B cell (primary cell): ENCODE measurements around the gene VSTM5.

Experiments used
- EZH2 ChIP-seq: IDR thresholded peaks from 2 replicates; pipeline ENCODE4 v1.6.1; 2012; ENCODE audit warnings: borderline replicate concordance, low read depth, mild to moderate bottlenecking, moderate library complexity, low read length; ENCODE audit not compliant: insufficient read depth, poor library complexity, severe bottlenecking
- TF ChIP-seq, protein P1 (sequence below): fragments of 200-600 bp; IDR thresholded peaks from one replicate; pipeline ENCODE4 v1.8.0; 2022; ENCODE audit warnings: antibody characterized with exemption, mild to moderate bottlenecking

- TF ChIP-seq, protein P1, sequence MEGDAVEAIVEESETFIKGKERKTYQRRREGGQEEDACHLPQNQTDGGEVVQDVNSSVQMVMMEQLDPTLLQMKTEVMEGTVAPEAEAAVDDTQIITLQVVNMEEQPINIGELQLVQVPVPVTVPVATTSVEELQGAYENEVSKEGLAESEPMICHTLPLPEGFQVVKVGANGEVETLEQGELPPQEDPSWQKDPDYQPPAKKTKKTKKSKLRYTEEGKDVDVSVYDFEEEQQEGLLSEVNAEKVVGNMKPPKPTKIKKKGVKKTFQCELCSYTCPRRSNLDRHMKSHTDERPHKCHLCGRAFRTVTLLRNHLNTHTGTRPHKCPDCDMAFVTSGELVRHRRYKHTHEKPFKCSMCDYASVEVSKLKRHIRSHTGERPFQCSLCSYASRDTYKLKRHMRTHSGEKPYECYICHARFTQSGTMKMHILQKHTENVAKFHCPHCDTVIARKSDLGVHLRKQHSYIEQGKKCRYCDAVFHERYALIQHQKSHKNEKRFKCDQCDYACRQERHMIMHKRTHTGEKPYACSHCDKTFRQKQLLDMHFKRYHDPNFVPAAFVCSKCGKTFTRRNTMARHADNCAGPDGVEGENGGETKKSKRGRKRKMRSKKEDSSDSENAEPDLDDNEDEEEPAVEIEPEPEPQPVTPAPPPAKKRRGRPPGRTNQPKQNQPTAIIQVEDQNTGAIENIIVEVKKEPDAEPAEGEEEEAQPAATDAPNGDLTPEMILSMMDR = no peak
- no peak for TF ChIP-seq EZH2
Measured at GRCh38 chr11:93838967-93839366, 11.5 kb downstream of the VSTM5 start.
